GM12878 (cell line): ENCODE data around the gene ZBTB16. TPM values are rescaled to one million over a fixed set of nuclear protein-coding genes. Genes with fewer than 3 reads are reported as not detected.

ENCODE experiments used
- ATAC-seq: fragments of 200-7000 bp; cut with Tn5 transposase; 3 replicates; pipeline ENCODE4 v1.9.1; 2020; ENCODE audit warnings: mild to moderate bottlenecking, moderate library complexity
- BruUV-seq: library from RNA; stranded (reverse); fragments of 400-500 nt; replicated peaks from 2 replicates; lab custom pipeline; 2021; lab: Mats Ljungman, UMichigan
- CTCF ChIA-PET: fragments of 300-600 bp; sonication (Branson Sonifier 250); formaldehyde crosslinking; extraction: SDS; loops from one replicate; lab custom pipeline; 2021; ENCODE audit warnings: inconsistent platforms; lab: Yijun Ruan, JAX
- POLR2A ChIA-PET: fragments of 350-600 bp; formaldehyde crosslinking; extraction: SDS; loops from one replicate; lab custom pipeline; 2021; ENCODE audit warnings: inconsistent platforms; lab: Charles Lee
- RAD21 ChIA-PET: fragments of 300-600 bp; sonication (Branson Sonifier 250); formaldehyde crosslinking; loops from one replicate; lab custom pipeline; 2023; ENCODE audit warnings: antibody characterized with exemption; ENCODE audit not compliant: unreplicated experiment; lab: Charles Lee
- SMC1A ChIA-PET: fragments of 300-600 bp; sonication (Branson Sonifier 250); formaldehyde crosslinking; loops from one replicate; lab custom pipeline; 2023; ENCODE audit not compliant: unreplicated experiment, uncharacterized antibody; lab: Charles Lee
- DNase-seq: peaks from one replicate; pipeline ENCODE4 v3.0.0-alpha.2; 2011; ENCODE audit warnings: low read depth, low spot score
- FAIRE-seq: peaks from 3 replicates; lab custom pipeline; 2011; peaks lifted over from hg19 to GRCh38; lab: Jason Lieb, UNC
- H2AFZ ChIP-seq: 2 replicates; pipeline ENCODE4 v1.6.0; 2011; ENCODE audit warnings: low read depth, low read length, control low read depth; ENCODE audit not compliant: control insufficient read depth
- H3K27ac ChIP-seq: 2 replicates; pipeline ENCODE4 v1.5.1; 2011; ENCODE audit warnings: control low read depth; ENCODE audit not compliant: control insufficient read depth, insufficient read depth
- H3K27me3 ChIP-seq, 2 experiments: replicated peaks in 1 of 2; 2 replicates each; pipeline versions ENCODE4 v1.6.0 to v1.6.1; 2011; ENCODE audit warnings: low read length in 1 of 2; ENCODE audit not compliant: control insufficient read depth in 2 of 2, insufficient read depth in 2 of 2
- H3K36me3 ChIP-seq, 2 experiments: 2 replicates each; pipeline ENCODE4 v1.5.1; 2011; ENCODE audit warnings: low read length in 1 of 2; ENCODE audit not compliant: control insufficient read depth in 2 of 2, insufficient read depth in 2 of 2
- H3K4me1 ChIP-seq: 2 replicates; pipeline ENCODE4 v1.6.1; 2011; ENCODE audit warnings: mild to moderate bottlenecking, low read length, moderate library complexity, mixed read lengths; ENCODE audit not compliant: control insufficient read depth, insufficient read depth
- H3K4me2 ChIP-seq: 2 replicates; pipeline ENCODE4 v1.6.0; 2011; ENCODE audit warnings: control low read depth; ENCODE audit not compliant: control insufficient read depth, insufficient read depth
- H3K4me3 ChIP-seq: fragments of 200-600 bp; sonication (generic); 2 replicates; pipeline ENCODE4 v1.5.1; 2016
- H3K79me2 ChIP-seq: 2 replicates; pipeline ENCODE4 v1.6.0; 2011; ENCODE audit warnings: low read length; ENCODE audit not compliant: control insufficient read depth, insufficient read depth
- H3K9ac ChIP-seq: 2 replicates; pipeline ENCODE4 v1.8.0; 2011; ENCODE audit warnings: low read length, control low read depth, mixed read lengths; ENCODE audit not compliant: control insufficient read depth, insufficient read depth
- H3K9me3 ChIP-seq: replicated peaks from 3 replicates; pipeline ENCODE4 v1.5.1; 2011; ENCODE audit warnings: mild to moderate bottlenecking, low read length; ENCODE audit not compliant: control insufficient read depth, insufficient read depth
- H4K20me1 ChIP-seq: 2 replicates; pipeline ENCODE4 v1.6.0; 2011; ENCODE audit not compliant: control insufficient read depth, insufficient read depth
- CEBPB ChIP-seq, 2 experiments: fragments of 150-350 bp in 1 of 2; IDR thresholded peaks; 2 replicates each; pipeline ENCODE4 v1.6.1; 2012 to 2014; ENCODE audit warnings: low read depth in 2 of 2, low read length in 2 of 2, borderline replicate concordance in 1 of 2, inconsistent platforms in 1 of 2
- CHD2 ChIP-seq: IDR thresholded peaks from 2 replicates; pipeline ENCODE4 v1.6.1; 2011; ENCODE audit warnings: low read depth, low read length, improper control_type of control experiment, borderline replicate concordance
- ELK1 ChIP-seq: IDR thresholded peaks from 2 replicates; pipeline ENCODE4 v1.6.1; 2012; ENCODE audit warnings: low read depth, low read length, improper control_type of control experiment
- EP300 ChIP-seq, 2 experiments: fragments of 150-350 bp in 1 of 2; IDR thresholded peaks; 2 replicates each; pipeline ENCODE4 v1.6.1; 2011 to 2012; ENCODE audit warnings: low read depth in 2 of 2, low read length in 2 of 2, borderline replicate concordance in 1 of 2, improper control_type of control experiment in 1 of 2, inconsistent platforms in 1 of 2; ENCODE audit not compliant: control insufficient read depth in 1 of 2
- ESRRA ChIP-seq: IDR thresholded peaks from 2 replicates; pipeline ENCODE4 v1.6.1; 2012; ENCODE audit warnings: mild to moderate bottlenecking, low read length, improper control_type of control experiment
- MTA3 ChIP-seq: IDR thresholded peaks from 2 replicates; pipeline ENCODE4 v1.6.1; 2012; ENCODE audit warnings: low read length, inconsistent platforms, borderline replicate concordance
- NR2C2 ChIP-seq: IDR thresholded peaks from 2 replicates; pipeline ENCODE4 v1.6.1; 2011; ENCODE audit warnings: borderline replicate concordance, low read depth; ENCODE audit not compliant: control insufficient read depth, insufficient read length
- SMAD1 ChIP-seq: fragments of 450-650 bp; IDR thresholded peaks from 2 replicates; pipeline ENCODE4 v1.6.1; 2018; ENCODE audit warnings: mild to moderate bottlenecking, low read depth; ENCODE audit not compliant: partially characterized antibody
- SREBF2 ChIP-seq: IDR thresholded peaks from 2 replicates; pipeline ENCODE4 v1.6.1; 2012; ENCODE audit warnings: mild to moderate bottlenecking, low read length
- ZNF592 ChIP-seq: fragments of 450-650 bp; IDR thresholded peaks from 2 replicates; pipeline ENCODE4 v1.6.1; 2017; ENCODE audit warnings: mild to moderate bottlenecking, moderate library complexity
- WGBS: methylation state at CpG from one replicate; pipeline ENCODE4 v1.1.6; 2016; ENCODE audit warnings: low lambda C conversion rate; ENCODE audit not compliant: insufficient replicate concordance, insufficient coverage; ENCODE audit errors: missing lambda C conversion rate; 5-methylcytosine and 5-hydroxymethylcytosine counted together
- in situ Hi-C: fragments of 300-500 bp; cut with MboI; formaldehyde crosslinking; loops from 9 replicates; pipeline ENCODE4 v1.14.3; 2018; ENCODE audit warnings: mixed read lengths
- intact Hi-C: fragments of 100-400 bp; cut with micrococcal nuclease; formaldehyde crosslinking; loops from one replicate; pipeline ENCODE4 v1.14.2; 2022; ENCODE audit not compliant: unreplicated experiment
- polyA plus RNA-seq, 11 experiments: library from polyadenylated mRNA; depleted of rRNA in 4 of 11; unstranded in 6 of 11; stranded (reverse) in 5 of 11; fragments of >200 nt; fragmentation: Nextera tagmentation in 4 of 11; fragmentation: Illumina TruSeq in 1 of 11; extraction: Ambion mirVana in 4 of 11; extraction: Trizol in 1 of 11; gene quantifications; 1 replicate in 1 of 11; 2 replicates in 10 of 11; pipeline versions ENCODE4 v1.2.1 to v1.2.3, GENCODE V29; 2011 to 2016; ENCODE audit warnings: inconsistent platforms in 2 of 11, missing spikeins in 2 of 11, low read depth in 1 of 11
- total RNA-seq, 4 experiments: library from RNA; depleted of rRNA in 3 of 4; stranded (reverse); fragments of >200 nt in 3 of 4; fragmentation: Illumina TruSeq in 1 of 4; extraction: Trizol in 1 of 4; gene quantifications; 2 replicates each; pipeline versions ENCODE4 v1.2.1 to v1.2.3, GENCODE V29; 2013 to 2021

The ZBTB16 gene
- total and polyA plus RNA-seq, 10 of the 15 experiments (the other 5 are each of a cell fraction or from before 2014, with no cell fraction given): 0.38 TPM; not detected in 9

DNA sequence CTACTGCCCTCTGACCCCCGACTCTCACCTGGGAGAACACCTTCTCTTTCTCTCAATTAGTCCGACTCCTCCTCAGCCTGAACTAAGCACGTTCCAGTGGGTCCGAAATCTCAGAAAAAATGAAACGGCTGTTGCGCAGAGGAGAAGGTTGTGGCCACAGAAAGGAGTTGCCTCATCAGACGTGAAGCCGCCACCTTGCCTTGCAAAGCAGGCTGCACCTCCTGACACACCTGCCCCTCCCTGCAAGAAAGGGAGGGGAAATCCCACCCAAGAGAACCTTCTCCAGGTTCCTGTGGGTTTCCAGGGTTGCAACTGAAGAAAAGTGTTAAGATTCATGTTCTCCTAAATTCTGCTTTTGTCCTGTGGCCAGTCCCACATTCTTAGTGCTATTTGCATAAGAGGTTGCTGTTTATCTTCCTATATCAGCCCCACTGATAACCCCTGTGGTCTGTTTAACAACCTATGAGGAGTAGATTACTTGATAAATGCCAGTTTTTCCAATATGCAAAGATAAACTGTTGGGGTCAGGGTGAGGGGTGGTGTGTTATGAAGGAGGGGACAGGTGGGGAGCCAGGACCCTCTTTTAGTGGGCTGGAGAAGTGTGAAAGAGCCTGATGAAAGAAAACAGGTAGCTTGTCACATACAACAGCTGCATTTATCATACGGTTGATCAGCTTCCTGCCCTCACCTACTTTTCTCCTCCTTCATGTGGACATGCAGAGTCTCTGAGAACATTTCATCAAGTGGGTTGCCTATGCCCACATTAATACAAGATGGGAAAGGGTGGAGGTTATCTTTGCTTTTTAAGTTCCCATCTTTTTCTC is 18.2 kb downstream of the ZBTB16 start:
- ChIA-PET SMC1A (no interaction called here), RAD21 (no interaction called here), POLR2A (no interaction called here), CTCF (no interaction called here)
- 1% methylated on average over 9 of the region's 9 CpGs for WGBS
- Histone ChIP-seq H3K4me1 (no peaks in the 10 kb centered on the region), H3K9ac (no peak overlapping the region), H3K27me3 (peaks cover 2 to 3% of the 10 kb centered on the region in 2 experiments; a peak in 2 of 4 replicates), H3K36me3 (no peaks in the 10 kb centered on the region), H3K9me3 (no peaks in the 10 kb centered on the region), H3K79me2 (no peaks in the 10 kb centered on the region), H4K20me1 (no peaks in the 10 kb centered on the region), H3K4me3 (no peak overlapping the region), H3K4me2 (no peak overlapping the region), H2AFZ (no peak overlapping the region), H3K27ac (no peak overlapping the region)
- no peak for FAIRE-seq
- intact Hi-C loops (no loop called here), in situ Hi-C loops (no loop called here)
- TF ChIP-seq SREBF2 (no peak), EP300 (IDR thresholded peaks at IDR 0.05; ENCODE audit: borderline replicate concordance in 1 of 2, control insufficient read depth in 1 of 2, low read depth in 2 of 2, low read length in 2 of 2) (no peak)
- ATAC-seq: no peak
- BruUV-seq: no TSS peak
- DNase-seq: no peak

- H4K20me1 ChIP-seq: no peaks in the 10 kb centered on the region
- intact Hi-C loops (no loop called here), in situ Hi-C loops (no loop called here)
- ChIA-PET SMC1A (no interaction called here), RAD21 (no interaction called here), POLR2A (interaction anchor here (0.6 kb wide), 1 partner anchor 136 kb away, joined by 3 read pairs; no protein-coding TSS in a partner anchor), CTCF (no interaction called here)
- no peaks in the 10 kb centered on the region for H3K4me1 ChIP-seq
- no TSS peak for BruUV-seq
- H2AFZ ChIP-seq: no peak overlapping the region
- H3K4me3 ChIP-seq: no peak overlapping the region
- H3K79me2 ChIP-seq: no peaks in the 10 kb centered on the region
- H3K27ac ChIP-seq: no peak overlapping the region
- peaks cover 3 to 4% of the 10 kb centered on the region in 2 experiments; a peak in 2 of 4 replicates for H3K27me3 ChIP-seq
- FAIRE-seq (no peak), ATAC-seq (no peak), DNase-seq (no peak)
- 33% methylated on average over 4 of the region's 4 CpGs for WGBS
- no peaks in the 10 kb centered on the region for H3K9me3 ChIP-seq
- H3K36me3 ChIP-seq: no peaks in the 10 kb centered on the region
- no peak overlapping the region for H3K9ac ChIP-seq
- H3K4me2 ChIP-seq: no peak overlapping the region
- TF ChIP-seq CEBPB (IDR thresholded peaks at IDR 0.05; ENCODE audit: borderline replicate concordance in 1 of 2, low read depth in 2 of 2, low read length in 2 of 2) (no peak), ELK1 (no peak), CHD2 (no peak), ZNF592 (no peak), ESRRA (no peak), SMAD1 (no peak), NR2C2 (no peak), MTA3 (no peak)
These were observed 18.9 kb downstream of the ZBTB16 start for GRCh38 chr11:114078423-114078822.
